CD14-positive monocyte (primary cell): Measurements from ENCODE around the gene ACTL10. TPM values are rescaled to one million over a fixed set of nuclear protein-coding genes. Genes with fewer than 3 reads are reported as not detected.

ENCODE experiments used
- DNase-seq, 3 donors: peaks; one replicate each; pipeline ENCODE4 v3.0.0-alpha.2; 2011 to 2022
- H2AFZ ChIP-seq: 2 replicates; pipeline ENCODE4 v1.6.0; 2012; ENCODE audit warnings: mild to moderate bottlenecking, low read depth, low read length, inconsistent platforms; ENCODE audit not compliant: insufficient read depth, poor library complexity, severe bottlenecking
- H3K27ac ChIP-seq, 2 donors: 1 replicate in 1 of 2; 2 replicates in 1 of 2; pipeline ENCODE4 v1.5.1; 2012 to 2013; ENCODE audit warnings: low read length in 2 of 2, control low read depth in 1 of 2, inconsistent platforms in 1 of 2, low read depth in 1 of 2, mild to moderate bottlenecking in 1 of 2
- H3K27me3 ChIP-seq, 2 donors: one replicate each; pipeline versions ENCODE4 v1.6.0 to v1.6.1; 2011 to 2013; ENCODE audit warnings: low read length in 2 of 2; ENCODE audit not compliant: control insufficient read depth in 2 of 2, insufficient read depth in 2 of 2
- H3K36me3 ChIP-seq, 2 donors: replicated peaks in 1 of 2; 1 replicate in 1 of 2; 2 replicates in 1 of 2; pipeline versions ENCODE4 v1.5.1 to v1.6.1; 2012 to 2013; ENCODE audit warnings: low read length in 2 of 2, control low read depth in 1 of 2, inconsistent platforms in 1 of 2, mild to moderate bottlenecking in 1 of 2; ENCODE audit not compliant: insufficient read depth in 2 of 2, control insufficient read depth in 1 of 2
- H3K4me1 ChIP-seq, 2 donors: 1 replicate in 1 of 2; 2 replicates in 1 of 2; pipeline versions ENCODE4 v1.5.1 to v1.6.1; 2012 to 2013; ENCODE audit warnings: low read length in 2 of 2, control low read depth in 1 of 2, inconsistent platforms in 1 of 2, mild to moderate bottlenecking in 1 of 2, moderate library complexity in 1 of 2; ENCODE audit not compliant: insufficient read depth in 2 of 2, control insufficient read depth in 1 of 2
- H3K4me2 ChIP-seq: replicated peaks from 2 replicates; pipeline ENCODE3; 2012; ENCODE audit warnings: low read length, moderate library complexity, mild to moderate bottlenecking; ENCODE audit not compliant: poor library complexity, severe bottlenecking; ENCODE audit errors: extremely low read depth
- H3K4me3 ChIP-seq, 3 experiments: fragments of 200-600 bp in 1 of 3; sonication (generic) in 1 of 3; replicated peaks in 1 of 3; 1 replicate in 2 of 3; 2 replicates in 1 of 3; pipeline ENCODE4 v1.5.1; 2011 to 2013; ENCODE audit warnings: low read length in 3 of 3, mild to moderate bottlenecking in 3 of 3, control low read depth in 2 of 3, low read depth in 2 of 3, inconsistent platforms in 1 of 3, moderate library complexity in 1 of 3
- H3K79me2 ChIP-seq: 2 replicates; pipeline ENCODE4 v1.6.0; 2012; ENCODE audit warnings: mild to moderate bottlenecking, control low read depth, inconsistent platforms, low read length, moderate library complexity; ENCODE audit not compliant: insufficient read depth
- H3K9ac ChIP-seq: 2 replicates; pipeline ENCODE4 v1.6.0; 2017; ENCODE audit warnings: low read length, mild to moderate bottlenecking; ENCODE audit not compliant: insufficient read depth, poor library complexity, severe bottlenecking
- H3K9me3 ChIP-seq, 2 donors: replicated peaks in 1 of 2; 1 replicate in 1 of 2; 2 replicates in 1 of 2; pipeline versions ENCODE4 v1.5.1 to v1.6.1; 2012 to 2013; ENCODE audit warnings: low read length in 2 of 2, control low read depth in 1 of 2; ENCODE audit not compliant: control insufficient read depth in 1 of 2, insufficient read depth in 1 of 2
- H4K20me1 ChIP-seq: 2 replicates; pipeline ENCODE4 v1.6.0; 2012; ENCODE audit warnings: mild to moderate bottlenecking, low read length, control low read depth, moderate library complexity; ENCODE audit not compliant: insufficient read depth
- H3K27ac Mint-ChIP-seq, 7 donors: one replicate each; pipeline ENCODE4 v1.8.0; 2020; ENCODE audit warnings: mild to moderate bottlenecking in 7 of 7, mixed read lengths in 7 of 7, moderate library complexity in 6 of 7, inconsistent platforms in 2 of 7
- H3K27me3 Mint-ChIP-seq, 3 donors: one replicate each; pipeline ENCODE4 v1.8.0; 2021 to 2022; ENCODE audit warnings: low read depth in 3 of 3, mild to moderate bottlenecking in 3 of 3, mixed read lengths in 3 of 3, moderate library complexity in 3 of 3, inconsistent platforms in 1 of 3
- H3K36me3 Mint-ChIP-seq, 2 donors: one replicate each; pipeline ENCODE4 v1.8.0; 2020; ENCODE audit warnings: mixed read lengths in 2 of 2, inconsistent platforms in 1 of 2, mild to moderate bottlenecking in 1 of 2
- H3K4me1 Mint-ChIP-seq: one replicate; pipeline ENCODE4 v1.8.0; 2020; ENCODE audit warnings: mild to moderate bottlenecking, mixed read lengths
- H3K4me3 Mint-ChIP-seq, 2 donors: one replicate each; pipeline ENCODE4 v1.8.0; 2020; ENCODE audit warnings: mild to moderate bottlenecking in 2 of 2, mixed read lengths in 2 of 2, moderate library complexity in 1 of 2
- H3K9me3 Mint-ChIP-seq, 7 donors: one replicate each; pipeline ENCODE4 v1.8.0; 2020 to 2022; ENCODE audit warnings: mixed read lengths in 7 of 7, mild to moderate bottlenecking in 6 of 7, moderate library complexity in 6 of 7, inconsistent platforms in 2 of 7
- CTCF ChIP-seq: fragments of 200-600 bp; IDR thresholded peaks from one replicate; pipeline ENCODE4 v1.8.0; 2022; ENCODE audit warnings: antibody characterized with exemption, mild to moderate bottlenecking
- whole genome bisulfite sequencing: methylation state at CpG from one replicate; pipeline ENCODE4 v1.1.5; 2013; ENCODE audit warnings: missing lambda C conversion rate; ENCODE audit not compliant: insufficient coverage; 5-methylcytosine and 5-hydroxymethylcytosine counted together
- intact Hi-C, 2 donors: fragments of 100-400 bp; cut with micrococcal nuclease; formaldehyde crosslinking; loops; one replicate each; pipeline versions ENCODE4 v1.15.0 to v1.15.1; 2023
- polyA plus RNA-seq, 3 donors: library from polyadenylated mRNA; depleted of rRNA in 1 of 3; unstranded in 2 of 3; stranded (reverse) in 1 of 3; fragments of 300-500 nt in 2 of 3; fragments of >200 nt in 1 of 3; fragmentation: Illumina TruSeq in 2 of 3; gene quantifications; 1 replicate in 2 of 3; 2 replicates in 1 of 3; pipeline ENCODE4 v1.2.3, GENCODE V29; 2012 to 2021

The ACTL10 gene
- polyA plus RNA-seq, 3 donors, result 0.31 to 1.2 (median 1.1) TPM

GRCh38 chr20:33645072-33645358, 21.7 kb upstream of the ACTL10 start:
- Mint-ChIP-seq H3K9me3 (no peaks in the 10 kb centered on the region), H3K27ac (no peak overlapping the region), H3K36me3 (peaks cover 44 to 61% of the 10 kb centered on the region in 2 donors), H3K4me1 (no peaks in the 10 kb centered on the region), H3K27me3 (no peaks in the 10 kb centered on the region), H3K4me3 (no peak overlapping the region)
- Histone ChIP-seq H3K9me3 (no peaks in the 10 kb centered on the region), H3K4me2 (no peak overlapping the region), H2AFZ (no peak overlapping the region), H3K79me2 (no peaks in the 10 kb centered on the region), H3K9ac (no peak overlapping the region), H3K36me3 (peaks cover 31 to 59% of the 10 kb centered on the region in 2 donors), H3K4me3 (no peak overlapping the region), H3K4me1 (no peaks in the 10 kb centered on the region), H3K27ac (no peak overlapping the region), H3K27me3 (no peaks in the 10 kb centered on the region), H4K20me1 (no peaks in the 10 kb centered on the region)
- intact Hi-C loops, result no loop called here
- no peak for TF ChIP-seq CTCF
- WGBS, result 92% methylated on average over 3 of the region's 4 CpGs
- DNase-seq, result no peak

DNA sequence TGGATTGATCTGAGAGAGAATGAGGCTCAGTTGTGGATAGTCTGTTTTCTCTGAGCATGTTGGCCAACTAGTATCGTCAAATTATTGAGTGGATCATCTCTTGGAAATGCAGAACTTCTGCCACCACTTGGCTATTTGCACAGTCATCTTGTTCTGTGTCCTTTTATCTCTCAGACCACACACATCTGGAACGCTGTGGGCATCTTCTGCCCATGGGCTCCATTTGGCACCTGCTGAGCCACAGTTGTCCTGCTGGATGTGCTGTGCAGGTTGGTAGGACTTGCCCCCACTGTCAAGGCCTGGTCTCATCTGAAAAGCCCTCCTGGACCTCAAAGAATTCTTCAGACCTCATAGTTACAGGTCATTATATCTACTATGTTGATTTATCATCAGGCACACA, 21.3 kb upstream of the ACTL10 start:
- Mint-ChIP-seq H3K36me3 (peaks cover 41 to 57% of the 10 kb centered on the region in 2 donors), H3K4me3 (no peak overlapping the region), H3K4me1 (no peaks in the 10 kb centered on the region), H3K27ac (no peak overlapping the region), H3K9me3 (no peaks in the 10 kb centered on the region), H3K27me3 (no peaks in the 10 kb centered on the region)
- H3K9ac ChIP-seq, result no peak overlapping the region
- H3K27me3 ChIP-seq, result no peaks in the 10 kb centered on the region
- no peaks in the 10 kb centered on the region for H4K20me1 ChIP-seq
- no peak overlapping the region for H3K4me2 ChIP-seq
- WGBS, result no CpG with 5 or more reads among the region's 2 CpGs
- no peak for DNase-seq
- no peaks in the 10 kb centered on the region for H3K4me1 ChIP-seq
- H2AFZ ChIP-seq, result no peak overlapping the region
- H3K4me3 ChIP-seq, result no peak overlapping the region
- TF ChIP-seq CTCF, result no peak
- intact Hi-C loops, result no loop called here
- no peaks in the 10 kb centered on the region for H3K79me2 ChIP-seq
- H3K27ac ChIP-seq, result no peak overlapping the region
- peaks cover 28 to 55% of the 10 kb centered on the region in 2 donors for H3K36me3 ChIP-seq
- H3K9me3 ChIP-seq, result no peaks in the 10 kb centered on the region
